Measurements from ENCODE around the gene CD38. TPM values are rescaled to one million over a fixed set of nuclear protein-coding genes. Genes with fewer than 3 reads are reported as not detected.

Gene CD38
- total and polyA plus RNA-seq, 2 of the 13 experiments (the other 11 are each of a cell fraction or from before 2014, with no cell fraction given), result not detected

DNA sequence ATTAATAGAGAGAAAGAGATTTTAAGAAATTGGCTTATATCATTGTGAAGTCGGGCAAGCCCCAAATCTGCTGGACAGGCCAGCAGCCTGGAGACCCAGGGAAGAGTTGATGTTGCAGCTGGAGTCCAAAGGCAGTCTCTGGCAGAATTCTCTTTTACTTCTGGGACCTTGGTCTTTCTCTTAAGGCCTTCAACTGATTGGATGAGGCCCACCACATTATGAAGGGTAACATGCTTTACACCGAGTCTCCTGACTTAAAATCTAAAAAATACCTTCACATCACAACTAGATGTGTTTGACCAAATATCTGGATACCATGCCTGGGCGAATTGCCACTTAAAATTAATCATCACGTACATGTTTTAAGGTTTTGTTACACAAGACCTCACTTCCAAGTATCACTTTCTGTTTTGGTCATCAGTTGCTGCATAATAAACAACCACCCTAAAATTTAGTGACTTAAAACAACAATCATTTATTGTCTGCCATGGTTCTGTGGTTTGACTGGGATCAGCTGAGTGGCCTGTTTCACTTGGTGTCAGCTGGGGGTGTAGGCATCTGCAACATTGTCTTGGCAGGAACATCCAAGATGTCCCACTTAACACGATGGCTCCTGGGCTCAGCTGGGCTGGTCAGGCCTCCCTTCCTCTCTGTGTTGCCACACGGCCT is 3.4 kb downstream of the CD38 start:
- Histone ChIP-seq H3K4me3 (replicated peaks in 1 of 3; ENCODE audit: insufficient read depth in 1 of 3, low read depth in 2 of 3, low read length in 3 of 3) (no peak overlapping the region), H2AFZ (ENCODE audit: low read length) (no peak overlapping the region), H3K9me3 (ENCODE audit: low read length) (no peaks in the 10 kb centered on the region), H3K36me3 (replicated peaks in 1 of 2; ENCODE audit: control insufficient read depth in 1 of 2, insufficient read depth in 2 of 2, low read length in 2 of 2) (no peaks in the 10 kb centered on the region), H4K20me1 (ENCODE audit: insufficient read depth, low read length) (no peaks in the 10 kb centered on the region), H3K9ac (ENCODE audit: insufficient read depth, low read depth, low read length) (no peak overlapping the region), H3K27ac (ENCODE audit: extremely low read length, insufficient read depth, low read length) (no peak overlapping the region), H3K27me3 (ENCODE audit: control insufficient read depth in 1 of 2, insufficient read depth in 2 of 2, low read length in 2 of 2) (peaks cover 4 to 32% of the 10 kb centered on the region in 2 experiments), H3K4me1 (ENCODE audit: insufficient read depth, low read length) (peaks cover 17% of the 10 kb centered on the region; the same call in 1 of the 2 replicates), H3K79me2 (ENCODE audit: insufficient read depth, low read length) (no peaks in the 10 kb centered on the region), H3K4me2 (ENCODE audit: low read depth, low read length) (no peak overlapping the region)
- ATAC-seq (no peak), FAIRE-seq (no peak), DNase-seq (ENCODE audit: low spot score) (no peak)
- in situ Hi-C loops (cut with HindIII; ENCODE audit: extremely low pct_ligation_motif_present, low pct_unique_long_range_greater_than_20kb) (no loop called here), intact Hi-C loops (cut with micrococcal nuclease; ENCODE audit: unreplicated experiment) (no loop called here)
- POLR2A ChIA-PET, result no interaction called here
- CTCF ChIA-PET (ENCODE audit: low intra/inter-chr PET ratio, low total read pairs), result no interaction called here
- WGBS (ENCODE audit: low lambda C conversion rate), result 6% methylated on average over 6 of the region's 6 CpGs
- TF ChIP-seq NR2F6 (IDR thresholded peaks at IDR 0.05) (no peak), NR2F6 (CRISPR knock-in tag; IDR thresholded peaks at IDR 0.05) (no peak), ZNF558 (CRISPR knock-in tag; IDR thresholded peaks at IDR 0.05; ENCODE audit: borderline replicate concordance) (no peak), ZNF800 (CRISPR knock-in tag; IDR thresholded peaks at IDR 0.05) (no peak)
- BruUV-seq (replicated peaks), result no TSS peak

- intact Hi-C loops (cut with micrococcal nuclease; ENCODE audit: unreplicated experiment) (no loop called here), in situ Hi-C loops (cut with HindIII; ENCODE audit: extremely low pct_ligation_motif_present, low pct_unique_long_range_greater_than_20kb) (no loop called here)
- Histone ChIP-seq H4K20me1 (ENCODE audit: insufficient read depth, low read length) (no peaks in the 10 kb centered on the region), H3K27ac (ENCODE audit: extremely low read length, insufficient read depth, low read length) (no peak overlapping the region), H3K79me2 (ENCODE audit: insufficient read depth, low read length) (no peaks in the 10 kb centered on the region), H3K9ac (ENCODE audit: insufficient read depth, low read depth, low read length) (no peak overlapping the region), H3K27me3 (ENCODE audit: control insufficient read depth in 1 of 2, insufficient read depth in 2 of 2, low read length in 2 of 2) (peaks cover 0 to 13% of the 10 kb centered on the region in 2 experiments; a peak in 4 of 5 replicates), H3K4me1 (ENCODE audit: insufficient read depth, low read length) (peaks cover 12% of the 10 kb centered on the region; the same call in 1 of the 2 replicates), H3K4me3 (replicated peaks in 1 of 3; ENCODE audit: insufficient read depth in 1 of 3, low read depth in 2 of 3, low read length in 3 of 3) (no peak overlapping the region), H3K4me2 (ENCODE audit: low read depth, low read length) (no peak overlapping the region), H3K9me3 (ENCODE audit: low read length) (no peaks in the 10 kb centered on the region), H2AFZ (ENCODE audit: low read length) (no peak overlapping the region), H3K36me3 (replicated peaks in 1 of 2; ENCODE audit: control insufficient read depth in 1 of 2, insufficient read depth in 2 of 2, low read length in 2 of 2) (no peaks in the 10 kb centered on the region)
- no TSS peak for BruUV-seq (replicated peaks)
- WGBS (ENCODE audit: low lambda C conversion rate), result 27% methylated on average over 4 of the region's 4 CpGs
- DNase-seq (ENCODE audit: low spot score), result no peak
- CTCF ChIA-PET (ENCODE audit: low intra/inter-chr PET ratio, low total read pairs), result no interaction called here
- no peak for ATAC-seq
- no peak for FAIRE-seq
- POLR2A ChIA-PET, result no interaction called here
- no peak for TF ChIP-seq SMARCE1 (IDR thresholded peaks at IDR 0.05; ENCODE audit: borderline replicate concordance)
- TF ChIP-seq BCL6 (CRISPR knock-in tag; IDR thresholded peaks at IDR 0.05), result no peak
- TF ChIP-seq EED (CRISPR knock-in tag; IDR thresholded peaks at IDR 0.05), result no peak
- TF ChIP-seq, protein P1, sequence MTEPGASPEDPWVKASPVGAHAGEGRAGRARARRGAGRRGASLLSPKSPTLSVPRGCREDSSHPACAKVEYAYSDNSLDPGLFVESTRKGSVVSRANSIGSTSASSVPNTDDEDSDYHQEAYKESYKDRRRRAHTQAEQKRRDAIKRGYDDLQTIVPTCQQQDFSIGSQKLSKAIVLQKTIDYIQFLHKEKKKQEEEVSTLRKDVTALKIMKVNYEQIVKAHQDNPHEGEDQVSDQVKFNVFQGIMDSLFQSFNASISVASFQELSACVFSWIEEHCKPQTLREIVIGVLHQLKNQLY (CRISPR knock-in tag; IDR thresholded peaks at IDR 0.05), result no peak
- TF ChIP-seq SNAPC2 (CRISPR knock-in tag; IDR thresholded peaks at IDR 0.05), result no peak
- no peak for TF ChIP-seq ZMYM3 (CRISPR knock-in tag; IDR thresholded peaks at IDR 0.05)
- no peak for TF ChIP-seq MLLT10 (CRISPR knock-in tag; IDR thresholded peaks at IDR 0.05)
- TF ChIP-seq, protein P2, sequence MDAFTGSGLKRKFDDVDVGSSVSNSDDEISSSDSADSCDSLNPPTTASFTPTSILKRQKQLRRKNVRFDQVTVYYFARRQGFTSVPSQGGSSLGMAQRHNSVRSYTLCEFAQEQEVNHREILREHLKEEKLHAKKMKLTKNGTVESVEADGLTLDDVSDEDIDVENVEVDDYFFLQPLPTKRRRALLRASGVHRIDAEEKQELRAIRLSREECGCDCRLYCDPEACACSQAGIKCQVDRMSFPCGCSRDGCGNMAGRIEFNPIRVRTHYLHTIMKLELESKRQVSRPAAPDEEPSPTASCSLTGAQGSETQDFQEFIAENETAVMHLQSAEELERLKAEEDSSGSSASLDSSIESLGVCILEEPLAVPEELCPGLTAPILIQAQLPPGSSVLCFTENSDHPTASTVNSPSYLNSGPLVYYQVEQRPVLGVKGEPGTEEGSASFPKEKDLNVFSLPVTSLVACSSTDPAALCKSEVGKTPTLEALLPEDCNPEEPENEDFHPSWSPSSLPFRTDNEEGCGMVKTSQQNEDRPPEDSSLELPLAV (CRISPR knock-in tag; conservative IDR thresholded peaks at IDR 0.05; ENCODE audit: low read depth), result no peak
- TF ChIP-seq ADNP (CRISPR knock-in tag; IDR thresholded peaks at IDR 0.05), result no peak
- TF ChIP-seq, protein P3, sequence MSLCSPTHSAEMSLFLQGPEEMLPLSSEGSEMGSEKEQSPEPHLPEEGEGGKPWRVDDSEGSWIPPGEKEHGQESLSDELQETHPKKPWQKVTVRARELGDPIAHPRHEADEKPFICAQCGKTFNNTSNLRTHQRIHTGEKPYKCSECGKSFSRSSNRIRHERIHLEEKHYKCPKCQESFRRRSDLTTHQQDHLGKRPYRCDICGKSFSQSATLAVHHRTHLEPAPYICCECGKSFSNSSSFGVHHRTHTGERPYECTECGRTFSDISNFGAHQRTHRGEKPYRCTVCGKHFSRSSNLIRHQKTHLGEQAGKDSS (CRISPR knock-in tag; IDR thresholded peaks at IDR 0.05; ENCODE audit: borderline replicate concordance, low read depth), result no peak
- TF ChIP-seq CREBL2 (CRISPR knock-in tag; IDR thresholded peaks at IDR 0.05; ENCODE audit: borderline replicate concordance), result no peak
These were observed 5.5 kb downstream of the CD38 start for GRCh38 chr4:15783676-15784075.
